ENCODE results near the gene TPRX1.
"Not testable (repeated sequence)": the region's sequence is repeated elsewhere in the genome, so short reads cannot be mapped to it uniquely, and the experiment has no call there.

The TPRX1 gene

DNA sequence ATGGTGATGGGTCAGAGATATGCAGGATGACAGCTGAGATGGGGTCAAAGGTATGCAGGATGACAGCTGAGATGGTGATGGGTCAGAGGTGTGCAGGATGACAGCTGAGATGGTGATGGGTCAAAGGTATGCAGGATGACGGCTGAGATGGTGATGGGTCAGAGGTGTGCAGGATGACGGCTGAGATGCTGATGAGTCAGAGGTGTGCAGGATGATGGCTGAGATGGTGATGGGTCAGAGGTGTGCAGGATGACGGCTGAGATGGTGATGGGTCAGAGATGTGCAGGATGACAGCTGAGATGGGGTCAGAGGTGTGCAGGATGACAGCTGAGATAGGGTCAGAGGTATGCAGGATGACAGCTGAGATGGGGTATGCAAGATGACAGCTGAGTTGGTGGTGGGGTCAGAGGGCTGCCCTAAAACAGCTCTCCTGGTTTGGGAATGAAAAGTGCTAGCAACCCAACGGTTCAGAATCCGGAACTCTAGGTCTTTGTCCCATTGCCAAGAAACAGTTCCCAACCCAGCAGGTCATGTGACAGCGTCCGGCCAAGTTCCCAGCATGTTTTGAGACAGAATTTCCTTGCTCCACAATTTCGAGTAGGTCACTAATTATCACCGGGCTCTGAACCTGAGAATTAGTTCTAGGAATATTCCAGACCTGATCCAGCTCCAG is 22.6 kb downstream of the TPRX1 start:
- H3K4me3 ChIP-seq (ENCODE audit: low read depth, low read length) = no peak overlapping the region
- TF ChIP-seq, protein P1, sequence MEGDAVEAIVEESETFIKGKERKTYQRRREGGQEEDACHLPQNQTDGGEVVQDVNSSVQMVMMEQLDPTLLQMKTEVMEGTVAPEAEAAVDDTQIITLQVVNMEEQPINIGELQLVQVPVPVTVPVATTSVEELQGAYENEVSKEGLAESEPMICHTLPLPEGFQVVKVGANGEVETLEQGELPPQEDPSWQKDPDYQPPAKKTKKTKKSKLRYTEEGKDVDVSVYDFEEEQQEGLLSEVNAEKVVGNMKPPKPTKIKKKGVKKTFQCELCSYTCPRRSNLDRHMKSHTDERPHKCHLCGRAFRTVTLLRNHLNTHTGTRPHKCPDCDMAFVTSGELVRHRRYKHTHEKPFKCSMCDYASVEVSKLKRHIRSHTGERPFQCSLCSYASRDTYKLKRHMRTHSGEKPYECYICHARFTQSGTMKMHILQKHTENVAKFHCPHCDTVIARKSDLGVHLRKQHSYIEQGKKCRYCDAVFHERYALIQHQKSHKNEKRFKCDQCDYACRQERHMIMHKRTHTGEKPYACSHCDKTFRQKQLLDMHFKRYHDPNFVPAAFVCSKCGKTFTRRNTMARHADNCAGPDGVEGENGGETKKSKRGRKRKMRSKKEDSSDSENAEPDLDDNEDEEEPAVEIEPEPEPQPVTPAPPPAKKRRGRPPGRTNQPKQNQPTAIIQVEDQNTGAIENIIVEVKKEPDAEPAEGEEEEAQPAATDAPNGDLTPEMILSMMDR (IDR thresholded peaks at IDR 0.05; ENCODE audit: low read depth, low read length) = no peak
- no peak for TF ChIP-seq POLR2A (IDR thresholded peaks at IDR 0.05; ENCODE audit: extremely low read depth, insufficient read length)
- TF ChIP-seq, protein P2, sequence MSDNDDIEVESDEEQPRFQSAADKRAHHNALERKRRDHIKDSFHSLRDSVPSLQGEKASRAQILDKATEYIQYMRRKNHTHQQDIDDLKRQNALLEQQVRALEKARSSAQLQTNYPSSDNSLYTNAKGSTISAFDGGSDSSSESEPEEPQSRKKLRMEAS (IDR thresholded peaks at IDR 0.05; ENCODE audit: low read depth, low read length) = no peak
- TF ChIP-seq MYC (IDR thresholded peaks at IDR 0.05; ENCODE audit: low read depth, low read length) = no peak
- DNase-seq (ENCODE audit: low read depth) = no peak

DNA sequence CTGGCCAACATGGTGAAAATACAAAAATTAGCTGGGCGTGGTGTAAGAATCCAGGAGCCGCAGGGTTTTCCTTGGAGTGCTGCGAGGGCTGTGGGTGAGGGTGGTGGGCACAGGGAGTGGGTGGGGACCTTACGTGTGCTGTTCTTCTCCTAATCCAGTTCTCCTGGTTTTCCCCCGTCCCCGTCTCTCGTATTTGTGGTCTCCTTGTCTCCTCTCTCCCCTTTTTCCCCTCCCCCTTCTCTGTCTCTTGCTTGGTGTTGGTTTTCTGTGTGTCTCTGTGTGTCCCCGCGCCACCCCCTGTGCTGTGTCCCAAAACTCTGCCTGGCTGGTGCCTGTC is 24.2 kb downstream of the TPRX1 start:
- no peak for DNase-seq (ENCODE audit: low read depth)
- TF ChIP-seq, protein P2 (IDR thresholded peaks at IDR 0.05; ENCODE audit: low read depth, low read length) = no peak
- TF ChIP-seq MYC (IDR thresholded peaks at IDR 0.05; ENCODE audit: low read depth, low read length) (no peak), POLR2A (IDR thresholded peaks at IDR 0.05; ENCODE audit: extremely low read depth, insufficient read length) (no peak)
- TF ChIP-seq, protein P1 (IDR thresholded peaks at IDR 0.05; ENCODE audit: low read depth, low read length) = no peak
- no peak overlapping the region for H3K4me3 ChIP-seq (ENCODE audit: low read depth, low read length)

DNA sequence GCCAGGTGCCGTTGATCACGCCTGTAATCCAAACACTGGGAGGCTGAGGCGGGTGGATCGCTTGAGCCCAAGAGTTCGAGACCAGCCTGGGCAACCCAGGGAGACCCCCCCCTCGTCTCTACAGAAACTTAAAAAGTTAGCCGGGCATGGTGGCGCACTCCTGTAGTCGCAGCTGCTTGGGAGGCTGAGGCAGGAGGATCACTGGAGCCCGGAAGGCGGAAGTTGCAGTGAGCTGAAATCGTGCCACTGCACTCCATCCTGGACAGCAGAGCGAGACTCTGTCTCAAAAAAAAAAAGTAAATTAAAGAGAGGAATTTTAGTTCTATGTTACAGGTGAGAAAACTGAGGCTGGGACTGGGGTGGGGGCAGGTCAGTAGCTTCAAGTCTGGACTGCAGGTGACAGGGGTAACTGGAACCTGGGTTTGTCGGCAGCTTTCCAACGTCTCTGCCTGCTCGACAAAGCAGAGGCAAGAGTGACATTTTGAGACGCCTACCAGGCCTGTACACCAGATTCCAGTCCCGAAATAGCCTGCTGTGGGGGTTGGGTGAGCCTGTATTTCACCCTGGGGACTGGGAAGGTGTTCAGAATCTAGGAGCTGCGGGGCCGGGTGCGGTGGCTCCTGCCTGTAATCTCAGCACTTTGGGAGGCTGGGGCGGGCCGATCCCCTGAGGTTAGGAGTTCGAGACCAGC is 24.7 kb downstream of the TPRX1 start:
- TF ChIP-seq, protein P1 (IDR thresholded peaks at IDR 0.05; ENCODE audit: low read depth, low read length) = no peak
- TF ChIP-seq, protein P2 (IDR thresholded peaks at IDR 0.05; ENCODE audit: low read depth, low read length) = no peak
- TF ChIP-seq POLR2A (IDR thresholded peaks at IDR 0.05; ENCODE audit: extremely low read depth, insufficient read length) (no peak), MYC (IDR thresholded peaks at IDR 0.05; ENCODE audit: low read depth, low read length) (no peak)
- DNase-seq (ENCODE audit: low read depth) = no peak
- peak overlapping the region; percentile 81 for H3K4me3 ChIP-seq (ENCODE audit: low read depth, low read length)

DNA sequence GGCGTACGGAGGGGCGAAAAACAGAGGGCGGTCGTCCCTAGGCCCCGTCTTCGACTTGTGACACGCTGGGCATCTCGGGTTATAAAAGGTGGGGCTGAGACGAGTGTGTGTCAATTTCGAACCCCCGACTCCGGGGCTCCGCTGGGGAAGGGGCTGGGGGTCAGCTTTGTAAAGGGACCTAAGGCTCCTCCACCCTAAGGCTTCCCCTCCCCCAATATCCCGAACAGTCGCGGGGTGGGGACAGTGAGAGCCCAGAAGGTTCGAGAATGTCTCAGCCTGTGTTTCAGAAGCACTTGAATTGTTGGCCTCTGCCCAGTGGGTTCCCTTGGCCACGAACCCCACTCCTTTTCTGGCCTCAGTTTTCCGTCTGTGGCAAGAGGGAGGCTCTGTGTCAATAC is 25.4 kb downstream of the TPRX1 start:
- H3K4me3 ChIP-seq (ENCODE audit: low read depth, low read length) = peak overlapping the region; percentile 81
- no peak for DNase-seq (ENCODE audit: low read depth)
- TF ChIP-seq MYC (IDR thresholded peaks at IDR 0.05; ENCODE audit: low read depth, low read length) (peak; percentile 41), POLR2A (IDR thresholded peaks at IDR 0.05; ENCODE audit: extremely low read depth, insufficient read length) (no peak)
- TF ChIP-seq, protein P2 (IDR thresholded peaks at IDR 0.05; ENCODE audit: low read depth, low read length) = peak; percentile 33; the same call in 1 of the 2 replicates
- TF ChIP-seq, protein P1 (IDR thresholded peaks at IDR 0.05; ENCODE audit: low read depth, low read length) = no peak

DNA sequence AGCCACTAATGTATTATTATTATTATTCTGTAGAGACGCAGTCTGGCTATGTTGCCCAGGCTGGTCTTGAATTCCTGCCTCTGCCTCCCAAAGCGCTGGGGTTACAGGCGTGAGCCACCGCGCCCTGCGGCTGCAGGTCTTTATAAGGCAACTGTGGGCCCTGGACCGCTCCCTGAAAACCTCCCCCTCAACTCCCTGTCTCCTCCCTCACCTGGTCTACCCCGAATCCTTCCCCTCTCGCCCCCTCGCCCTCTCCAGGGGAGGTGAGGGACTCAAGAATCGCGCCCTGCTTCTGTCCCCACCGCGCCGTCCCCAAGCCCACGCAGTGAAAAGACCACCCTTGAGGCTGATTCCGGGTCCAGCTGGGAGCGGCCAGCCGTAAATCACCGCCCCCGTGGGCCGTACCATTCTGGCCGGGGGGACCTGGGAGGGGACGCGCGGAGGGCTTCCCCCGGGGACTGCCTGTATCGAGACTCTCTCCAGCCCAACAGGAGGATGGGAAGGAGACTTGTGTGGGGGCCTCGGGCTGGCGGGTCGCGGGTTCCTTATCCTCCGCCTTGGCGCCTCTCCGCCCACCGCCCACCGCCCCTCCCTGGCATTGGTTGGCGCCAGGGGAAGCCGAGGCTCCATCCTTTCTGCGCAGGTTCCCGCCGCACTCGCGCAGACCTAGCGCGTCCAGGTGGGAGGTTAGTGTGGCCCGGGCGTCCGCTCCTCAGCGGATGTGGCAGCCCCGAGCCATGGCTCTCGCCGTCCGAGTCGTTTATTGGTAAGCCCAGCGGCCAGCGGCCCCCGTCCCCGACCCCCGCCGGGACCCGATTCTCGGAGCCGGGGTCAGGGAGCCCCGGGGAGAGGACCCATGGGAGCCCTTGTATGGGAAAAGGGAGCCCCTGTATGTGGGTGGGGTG is 26.1 kb downstream of the TPRX1 start, which contains the start of gene SELENOW:
Gene SELENOW, plus strand, starts transcription at position 655 of the 905 bp plus-strand sequence. Its CDS starts 83 bp downstream, at position 738.
- peak within 1 kb of the TSS; percentile 81 for H3K4me3 ChIP-seq (ENCODE audit: low read depth, low read length)
- TF ChIP-seq POLR2A (IDR thresholded peaks at IDR 0.05; ENCODE audit: extremely low read depth, insufficient read length) = peak; percentile 90
- TF ChIP-seq, protein P1 (IDR thresholded peaks at IDR 0.05; ENCODE audit: low read depth, low read length) = no peak
- TF ChIP-seq, protein P2 (IDR thresholded peaks at IDR 0.05; ENCODE audit: low read depth, low read length) = peak; percentile 40; the same call in 1 of the 2 replicates
- peak; percentile 48 for TF ChIP-seq MYC (IDR thresholded peaks at IDR 0.05; ENCODE audit: low read depth, low read length)
- DNase-seq (ENCODE audit: low read depth) = peak; percentile 93

DNA sequence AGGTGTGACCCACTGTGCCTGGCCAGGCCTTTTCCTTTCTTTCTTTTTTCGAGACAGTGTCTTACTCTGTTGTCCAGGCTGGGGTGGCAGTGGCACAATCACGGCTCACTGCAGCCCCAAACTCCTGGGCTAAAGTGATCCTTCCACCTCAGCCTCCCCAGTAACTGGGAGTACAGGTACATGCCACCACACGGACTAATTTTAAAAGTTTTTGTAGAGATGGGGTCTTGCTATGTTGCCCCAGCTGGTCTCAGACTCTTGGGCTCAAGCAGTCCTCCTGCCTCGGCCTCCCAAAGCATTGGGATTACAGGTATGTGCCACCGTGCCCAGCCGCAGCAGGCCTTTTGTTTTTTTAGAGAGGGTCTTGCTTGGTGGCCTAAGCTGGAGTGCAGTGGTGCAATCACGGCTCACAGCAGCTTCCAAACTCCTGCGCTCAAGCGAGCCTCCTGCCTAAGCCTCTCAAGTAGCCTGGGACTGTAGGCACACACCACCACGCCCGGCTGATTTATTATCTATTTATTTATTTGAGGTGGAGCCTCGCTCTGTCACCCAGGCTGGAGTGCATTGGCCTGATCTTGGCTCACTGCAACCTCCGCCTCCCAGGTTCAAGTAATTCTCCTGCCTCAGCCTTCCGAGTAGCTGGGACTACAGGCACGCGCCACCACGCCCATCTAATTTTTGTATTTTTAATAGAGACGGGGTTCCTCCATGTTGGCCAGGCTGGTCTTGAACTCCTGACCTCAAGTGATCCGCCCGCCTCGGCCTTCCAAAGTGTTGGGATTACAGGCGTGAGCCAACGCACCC is 26.9 kb downstream of the TPRX1 start:
- H3K4me3 ChIP-seq (ENCODE audit: low read depth, low read length) = peak overlapping the region; percentile 81
- not testable (repeated sequence) for DNase-seq (ENCODE audit: low read depth)
